22Rv1 (cell line): ENCODE results near the gene RERE.

Source experiments
- ZFX ChIP-seq: fragments of 450-650 bp; IDR thresholded peaks from 2 replicates; pipeline ENCODE4 v1.6.1; 2017; ENCODE audit warnings: antibody characterized with exemption, borderline replicate concordance
- TF ChIP-seq, protein P1 (sequence below): fragments of 450-650 bp; IDR thresholded peaks from 2 replicates; pipeline ENCODE4 v1.5.1; 2017; ENCODE audit warnings: mild to moderate bottlenecking

- TF ChIP-seq, protein P1, sequence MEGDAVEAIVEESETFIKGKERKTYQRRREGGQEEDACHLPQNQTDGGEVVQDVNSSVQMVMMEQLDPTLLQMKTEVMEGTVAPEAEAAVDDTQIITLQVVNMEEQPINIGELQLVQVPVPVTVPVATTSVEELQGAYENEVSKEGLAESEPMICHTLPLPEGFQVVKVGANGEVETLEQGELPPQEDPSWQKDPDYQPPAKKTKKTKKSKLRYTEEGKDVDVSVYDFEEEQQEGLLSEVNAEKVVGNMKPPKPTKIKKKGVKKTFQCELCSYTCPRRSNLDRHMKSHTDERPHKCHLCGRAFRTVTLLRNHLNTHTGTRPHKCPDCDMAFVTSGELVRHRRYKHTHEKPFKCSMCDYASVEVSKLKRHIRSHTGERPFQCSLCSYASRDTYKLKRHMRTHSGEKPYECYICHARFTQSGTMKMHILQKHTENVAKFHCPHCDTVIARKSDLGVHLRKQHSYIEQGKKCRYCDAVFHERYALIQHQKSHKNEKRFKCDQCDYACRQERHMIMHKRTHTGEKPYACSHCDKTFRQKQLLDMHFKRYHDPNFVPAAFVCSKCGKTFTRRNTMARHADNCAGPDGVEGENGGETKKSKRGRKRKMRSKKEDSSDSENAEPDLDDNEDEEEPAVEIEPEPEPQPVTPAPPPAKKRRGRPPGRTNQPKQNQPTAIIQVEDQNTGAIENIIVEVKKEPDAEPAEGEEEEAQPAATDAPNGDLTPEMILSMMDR = no peak
- no peak for TF ChIP-seq ZFX
Observed at GRCh38 chr1:8664887-8665286, 152.6 kb downstream of the RERE start.
